GM06990 (cell line): ENCODE results near the gene CORO2B.

Experiments used
- DNase-seq: peaks from one replicate; pipeline ENCODE4 v3.0.0-alpha.2; 2011; ENCODE audit not compliant: insufficient read length; ENCODE audit errors: extremely low read depth
- H3K27me3 ChIP-seq: replicated peaks from 2 replicates; pipeline ENCODE4 v1.6.0; 2011; ENCODE audit warnings: low read length; ENCODE audit not compliant: control insufficient read depth, insufficient read depth
- H3K36me3 ChIP-seq: 2 replicates; pipeline ENCODE4 v1.5.1; 2011; ENCODE audit warnings: low read length; ENCODE audit not compliant: control insufficient read depth, insufficient read depth
- H3K4me3 ChIP-seq: replicated peaks from 2 replicates; pipeline ENCODE4 v1.5.1; 2011; ENCODE audit warnings: low read depth, mild to moderate bottlenecking, control low read depth, low read length
- TF ChIP-seq, protein P1 (sequence below): IDR thresholded peaks from 2 replicates; pipeline ENCODE4 v1.5.1; 2011; ENCODE audit warnings: low read length, control low read depth, mild to moderate bottlenecking, inconsistent platforms; ENCODE audit not compliant: insufficient read depth, poor library complexity, severe bottlenecking

CORO2B gene

DNA sequence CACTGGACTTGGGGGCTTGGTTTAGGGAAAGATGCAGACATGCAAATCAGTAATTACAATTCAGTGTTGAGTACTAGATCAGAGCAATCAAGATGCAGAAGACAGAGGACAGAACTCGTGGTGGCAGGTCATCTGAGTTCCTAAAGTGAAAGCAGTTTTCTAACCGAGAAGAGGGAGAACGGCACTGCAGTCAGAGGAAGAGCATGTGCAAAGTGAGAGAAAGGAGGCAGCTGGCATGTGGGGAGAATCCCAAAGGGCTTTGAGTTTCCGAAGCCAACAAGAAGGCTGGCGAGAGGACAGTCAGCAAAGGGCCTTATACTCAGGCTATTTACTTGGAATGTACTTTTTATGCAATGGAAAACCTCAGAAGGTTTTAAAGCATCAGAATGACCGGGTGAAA lies 154.9 kb downstream of the CORO2B start:
- DNase-seq: no peak
- Histone ChIP-seq H3K27me3 (no peaks in the 10 kb centered on the region; the same call in 1 of the 2 replicates), H3K4me3 (no peak overlapping the region), H3K36me3 (no peaks in the 10 kb centered on the region)
- TF ChIP-seq, protein P1, sequence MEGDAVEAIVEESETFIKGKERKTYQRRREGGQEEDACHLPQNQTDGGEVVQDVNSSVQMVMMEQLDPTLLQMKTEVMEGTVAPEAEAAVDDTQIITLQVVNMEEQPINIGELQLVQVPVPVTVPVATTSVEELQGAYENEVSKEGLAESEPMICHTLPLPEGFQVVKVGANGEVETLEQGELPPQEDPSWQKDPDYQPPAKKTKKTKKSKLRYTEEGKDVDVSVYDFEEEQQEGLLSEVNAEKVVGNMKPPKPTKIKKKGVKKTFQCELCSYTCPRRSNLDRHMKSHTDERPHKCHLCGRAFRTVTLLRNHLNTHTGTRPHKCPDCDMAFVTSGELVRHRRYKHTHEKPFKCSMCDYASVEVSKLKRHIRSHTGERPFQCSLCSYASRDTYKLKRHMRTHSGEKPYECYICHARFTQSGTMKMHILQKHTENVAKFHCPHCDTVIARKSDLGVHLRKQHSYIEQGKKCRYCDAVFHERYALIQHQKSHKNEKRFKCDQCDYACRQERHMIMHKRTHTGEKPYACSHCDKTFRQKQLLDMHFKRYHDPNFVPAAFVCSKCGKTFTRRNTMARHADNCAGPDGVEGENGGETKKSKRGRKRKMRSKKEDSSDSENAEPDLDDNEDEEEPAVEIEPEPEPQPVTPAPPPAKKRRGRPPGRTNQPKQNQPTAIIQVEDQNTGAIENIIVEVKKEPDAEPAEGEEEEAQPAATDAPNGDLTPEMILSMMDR: no peak

DNA sequence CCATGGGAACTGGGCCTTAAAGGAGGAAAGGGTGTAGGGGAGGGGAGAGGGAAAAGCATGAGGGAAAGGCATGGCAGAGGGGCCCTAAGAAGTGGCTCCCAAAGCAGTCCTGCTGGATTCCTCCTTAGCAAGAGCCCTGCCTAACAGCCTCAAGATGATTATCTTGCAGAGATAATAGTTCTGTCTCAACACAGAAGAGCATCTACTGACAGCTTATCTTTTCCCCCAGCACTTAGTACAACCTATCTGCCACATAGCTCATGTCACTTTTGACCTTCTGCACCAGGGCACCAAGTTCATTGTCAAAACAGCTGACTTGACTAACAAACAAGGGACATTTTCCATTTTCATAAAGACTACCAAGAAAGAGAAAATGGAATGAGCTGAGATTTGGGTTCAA lies 155.6 kb downstream of the CORO2B start:
- Histone ChIP-seq H3K27me3 (no peaks in the 10 kb centered on the region), H3K4me3 (no peak overlapping the region), H3K36me3 (no peaks in the 10 kb centered on the region)
- no peak for DNase-seq
- TF ChIP-seq, protein P1: no peak

DNA sequence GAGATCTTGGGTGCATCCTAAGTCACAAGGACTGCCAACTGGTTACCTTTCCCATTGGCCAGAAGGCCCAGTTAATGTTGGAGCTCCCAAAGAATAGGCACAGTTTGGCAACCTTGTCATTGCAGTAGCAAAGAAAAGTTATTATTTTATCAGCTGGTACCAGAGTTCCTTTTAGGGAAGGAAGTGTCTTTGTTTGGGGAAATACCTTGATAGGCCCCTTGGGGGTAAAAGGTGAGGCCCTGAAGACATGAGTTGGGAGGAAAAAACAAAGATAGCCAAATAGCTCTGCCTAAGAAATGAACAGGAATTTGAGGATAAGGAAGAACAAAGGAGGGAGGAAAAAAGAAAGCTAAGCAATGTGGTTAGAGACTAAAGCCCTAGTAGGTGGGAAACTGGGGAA lies 156.1 kb downstream of the CORO2B start:
- Histone ChIP-seq H3K4me3 (no peak overlapping the region), H3K36me3 (no peaks in the 10 kb centered on the region), H3K27me3 (no peaks in the 10 kb centered on the region)
- no peak for DNase-seq
- TF ChIP-seq, protein P1: no peak

DNA sequence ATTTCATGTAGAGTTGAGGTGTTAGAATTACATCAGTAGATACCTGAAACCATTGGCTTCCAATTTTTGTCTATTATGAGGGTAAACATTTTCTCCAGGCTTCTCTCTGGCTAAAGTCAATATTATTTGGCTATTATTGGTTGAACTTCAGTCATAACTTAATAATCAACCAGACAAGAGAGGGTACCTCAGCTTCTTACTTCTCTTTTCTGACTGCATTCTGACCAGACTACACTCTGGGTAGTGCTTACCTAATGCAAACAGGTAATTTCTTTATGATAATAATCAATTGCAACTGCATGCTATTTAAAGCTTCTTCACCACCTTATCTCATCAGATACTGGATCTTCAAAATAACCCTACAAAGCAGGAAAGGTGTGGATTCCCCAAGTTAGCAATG lies 156.8 kb downstream of the CORO2B start:
- TF ChIP-seq, protein P1: no peak
- H3K27me3 ChIP-seq: no peaks in the 10 kb centered on the region
- H3K4me3 ChIP-seq: no peak overlapping the region
- no peaks in the 10 kb centered on the region for H3K36me3 ChIP-seq
- DNase-seq: no peak

DNA sequence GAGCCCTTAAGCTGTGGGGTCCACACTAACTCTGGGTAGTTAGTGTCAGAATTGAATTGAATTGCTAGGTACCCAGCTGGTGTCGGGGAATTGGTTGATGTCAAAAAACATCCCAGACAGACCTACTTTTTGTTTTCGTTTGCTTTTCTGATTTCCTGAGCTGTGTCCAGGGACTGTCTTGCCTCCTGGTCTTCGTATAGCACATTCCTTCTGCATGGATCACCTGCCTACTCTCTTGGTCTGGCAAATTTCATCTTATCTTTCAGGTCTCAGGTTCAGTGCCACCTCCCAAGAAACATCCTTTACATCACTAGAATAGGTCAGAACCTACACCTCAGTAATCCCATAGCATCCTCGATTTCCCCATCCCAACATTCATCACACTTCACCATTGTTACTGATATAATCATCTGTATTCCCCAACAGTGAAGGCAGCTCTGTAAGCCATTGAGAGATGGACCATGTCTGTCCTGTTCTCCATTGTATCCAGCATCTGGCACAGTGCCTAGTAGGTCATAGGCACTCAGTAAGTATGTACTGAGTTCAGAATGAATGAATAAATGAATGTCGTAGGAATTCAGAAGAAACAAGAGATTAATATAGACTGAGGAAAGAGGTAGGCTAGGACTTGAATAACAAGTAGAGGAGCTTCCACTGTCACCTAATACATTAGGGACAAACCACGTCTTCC lies 160.7 kb downstream of the CORO2B start:
- Histone ChIP-seq H3K4me3 (no peak overlapping the region), H3K27me3 (no peaks in the 10 kb centered on the region), H3K36me3 (no peaks in the 10 kb centered on the region)
- TF ChIP-seq, protein P1: no peak
- DNase-seq: no peak

DNA sequence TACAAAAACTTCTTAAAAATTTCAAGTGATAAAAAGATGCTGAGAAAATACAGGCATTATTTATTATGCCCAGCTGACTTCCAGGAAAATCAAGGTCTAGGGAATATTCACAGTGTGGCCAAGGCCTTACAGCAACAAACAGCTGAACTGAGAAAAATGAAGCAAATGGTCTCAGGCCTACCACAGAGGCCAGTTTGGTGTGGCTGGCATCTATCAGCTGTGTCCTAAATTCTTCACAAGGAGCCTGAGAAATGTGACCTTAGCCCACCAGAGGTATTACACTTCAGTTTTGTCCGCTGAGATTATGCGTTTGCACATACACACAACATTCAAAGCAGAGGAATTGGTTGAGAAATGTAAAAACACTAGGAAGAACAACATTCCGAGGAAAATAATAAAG lies 164.5 kb downstream of the CORO2B start:
- Histone ChIP-seq H3K27me3 (no peaks in the 10 kb centered on the region), H3K4me3 (no peak overlapping the region), H3K36me3 (no peaks in the 10 kb centered on the region)
- TF ChIP-seq, protein P1: no peak
- no peak for DNase-seq
